Naive thymus-derived CD4-positive, alpha-beta T cell (primary cell): ENCODE results near the gene WDR64. TPM values are rescaled to one million over a fixed set of nuclear protein-coding genes. Genes with fewer than 3 reads are reported as not detected.

ENCODE experiments used
- ATAC-seq: fragments of 150-1000 bp; cut with Tn5 transposase; 2 replicates; pipeline ENCODE4 v1.10.0; 2021; ENCODE audit warnings: mild to moderate bottlenecking, moderate library complexity
- CTCF ChIA-PET: fragments of 350-600 bp; sonication (Branson Sonifier 250); formaldehyde crosslinking; loops from one replicate; lab custom pipeline; 2021; ENCODE audit warnings: antibody characterized with exemption; lab: Charles Lee
- POLR2A ChIA-PET: fragments of 350-600 bp; sonication (Branson Sonifier 250); formaldehyde crosslinking; loops from one replicate; lab custom pipeline; 2021; ENCODE audit warnings: antibody characterized with exemption, inconsistent platforms; lab: Charles Lee
- DNase-seq, 9 donors: peaks; one replicate each; pipeline versions ENCODE4 v3.0.0 to v3.0.0-alpha.2; 2020 to 2022; ENCODE audit warnings: mixed read lengths in 1 of 9
- H3K27ac ChIP-seq: one replicate; pipeline ENCODE4 v1.7.0; 2013; ENCODE audit warnings: mild to moderate bottlenecking, low read depth, low read length, moderate library complexity
- H3K27me3 ChIP-seq, 2 donors: one replicate each; pipeline ENCODE4 v1.7.0; 2013; ENCODE audit warnings: low read length in 2 of 2, mild to moderate bottlenecking in 2 of 2, moderate library complexity in 2 of 2; ENCODE audit not compliant: control insufficient read depth in 2 of 2, insufficient read depth in 2 of 2
- H3K36me3 ChIP-seq, 3 experiments: 1 replicate in 2 of 3; 2 replicates in 1 of 3; pipeline ENCODE4 v1.7.0; 2013; ENCODE audit warnings: low read length in 3 of 3, mild to moderate bottlenecking in 3 of 3, moderate library complexity in 1 of 3; ENCODE audit not compliant: insufficient read depth in 3 of 3, control insufficient read depth in 2 of 3
- H3K4me1 ChIP-seq, 2 donors: one replicate each; pipeline ENCODE4 v1.7.0; 2013; ENCODE audit warnings: low read length in 2 of 2, mild to moderate bottlenecking in 2 of 2, moderate library complexity in 1 of 2; ENCODE audit not compliant: control insufficient read depth in 2 of 2, insufficient read depth in 2 of 2
- H3K4me3 ChIP-seq: 2 replicates; pipeline ENCODE4 v1.7.0; 2013; ENCODE audit warnings: mild to moderate bottlenecking, low read length
- H3K9me3 ChIP-seq, 3 experiments: 1 replicate in 2 of 3; 2 replicates in 1 of 3; pipeline ENCODE4 v1.7.0; 2013; ENCODE audit warnings: low read length in 3 of 3; ENCODE audit not compliant: control insufficient read depth in 2 of 3
- H3K27ac Mint-ChIP-seq, 9 donors: one replicate each; pipeline ENCODE4 v1.8.0; 2020 to 2022; ENCODE audit warnings: mixed read lengths in 9 of 9, mild to moderate bottlenecking in 8 of 9, moderate library complexity in 5 of 9, inconsistent platforms in 2 of 9
- H3K27me3 Mint-ChIP-seq, 5 donors: one replicate each; pipeline ENCODE4 v1.8.0; 2021 to 2022; ENCODE audit warnings: mixed read lengths in 5 of 5, mild to moderate bottlenecking in 1 of 5
- H3K36me3 Mint-ChIP-seq, 5 donors: one replicate each; pipeline ENCODE4 v1.8.0; 2020 to 2022; ENCODE audit warnings: mixed read lengths in 5 of 5, mild to moderate bottlenecking in 3 of 5, inconsistent platforms in 1 of 5
- H3K4me1 Mint-ChIP-seq, 7 donors: one replicate each; pipeline ENCODE4 v1.8.0; 2020 to 2022; ENCODE audit warnings: mixed read lengths in 7 of 7, mild to moderate bottlenecking in 3 of 7, inconsistent platforms in 1 of 7
- H3K4me3 Mint-ChIP-seq, 10 donors: one replicate each; pipeline ENCODE4 v1.8.0; 2020 to 2022; ENCODE audit warnings: mild to moderate bottlenecking in 10 of 10, mixed read lengths in 10 of 10, moderate library complexity in 6 of 10, inconsistent platforms in 2 of 10
- H3K9me3 Mint-ChIP-seq, 11 donors: one replicate each; pipeline ENCODE4 v1.8.0; 2020 to 2022; ENCODE audit warnings: mixed read lengths in 11 of 11, mild to moderate bottlenecking in 4 of 11, inconsistent platforms in 1 of 11, moderate library complexity in 1 of 11
- intact Hi-C, 2 donors: fragments of 100-400 bp; cut with micrococcal nuclease; formaldehyde crosslinking; loops; one replicate each; pipeline ENCODE4 v1.15.1; 2023
- polyA plus RNA-seq, 2 donors: library from polyadenylated mRNA; unstranded; fragments of 300-500 nt; fragmentation: Illumina TruSeq; gene quantifications; one replicate each; pipeline ENCODE4 v1.2.3, GENCODE V29; 2021
- total RNA-seq, 6 experiments: library from RNA in 5 of 6; stranded (reverse) in 5 of 6; gene quantifications; 1 replicate in 5 of 6; 2 replicates in 1 of 6; pipeline ENCODE4 v1.2.3 and lab custom pipeline; 2021 to 2026

WDR64 gene
- total and polyA plus RNA-seq, 7 experiments from 2014 or later: 0.22 to 0.66 (median 0.49) TPM

DNA sequence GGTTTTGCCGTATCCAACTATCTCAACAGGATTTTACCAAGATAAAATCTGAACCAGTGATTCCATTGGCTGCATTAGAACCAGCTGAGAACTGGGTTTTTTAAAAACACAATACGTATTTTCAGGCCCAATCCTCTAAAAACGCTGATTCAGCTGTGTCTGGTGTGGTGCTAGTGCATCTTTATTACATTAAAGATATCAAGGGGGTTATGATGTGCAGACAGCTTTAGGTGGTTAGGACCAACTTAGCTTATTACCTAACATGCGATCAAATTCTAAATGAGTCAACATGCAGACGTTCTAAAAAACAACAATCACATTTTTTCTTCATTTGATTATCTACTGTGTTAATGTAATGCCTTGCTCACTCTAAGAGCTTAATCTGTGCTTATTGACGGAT is 163.9 kb downstream of the WDR64 start:
- Mint-ChIP-seq H3K36me3 (no peaks in the 10 kb centered on the region), H3K27ac (no peak overlapping the region), H3K4me1 (peaks cover 0 to 5% (median 0%) of the 10 kb centered on the region in 7 donors), H3K9me3 (no peaks in the 10 kb centered on the region), H3K4me3 (no peak overlapping the region), H3K27me3 (peaks cover 0 to 12% (median 0%) of the 10 kb centered on the region in 5 donors)
- Histone ChIP-seq H3K4me1 (no peaks in the 10 kb centered on the region), H3K9me3 (no peaks in the 10 kb centered on the region), H3K27me3 (no peaks in the 10 kb centered on the region), H3K36me3 (no peaks in the 10 kb centered on the region), H3K27ac (no peak overlapping the region), H3K4me3 (no peak overlapping the region)
- intact Hi-C loops: no loop called here
- POLR2A ChIA-PET: no interaction called here
- ATAC-seq: no peak
- DNase-seq: no peak
- CTCF ChIA-PET: no interaction called here

DNA sequence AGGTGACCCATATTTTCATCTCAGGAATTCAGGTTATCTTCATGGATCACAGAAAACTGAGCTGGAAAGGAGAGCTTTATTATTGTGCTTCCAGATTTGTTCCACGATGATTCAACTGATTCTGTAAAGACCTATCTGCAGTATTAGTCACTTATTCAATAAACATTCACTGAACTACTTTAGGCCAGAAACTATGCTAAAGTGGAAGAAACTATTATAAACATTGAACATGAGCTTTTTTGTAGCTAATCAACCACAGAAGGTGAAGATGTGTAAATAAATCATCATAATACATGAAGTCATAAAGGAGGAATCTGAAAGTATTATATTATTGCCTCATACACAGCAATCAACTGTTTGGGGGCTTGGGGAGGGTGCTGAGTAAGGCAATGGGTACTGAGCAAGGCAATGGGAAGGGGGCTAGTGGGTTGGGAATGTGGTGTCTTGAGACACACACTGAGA is 165.3 kb downstream of the WDR64 start:
- Mint-ChIP-seq H3K4me1 (peaks cover 0 to 3% (median 0%) of the 10 kb centered on the region in 7 donors), H3K4me3 (no peak overlapping the region), H3K36me3 (no peaks in the 10 kb centered on the region), H3K27me3 (peaks cover 0 to 10% (median 0%) of the 10 kb centered on the region in 5 donors), H3K27ac (peak overlapping the region in 1 of 9 donors; percentile 4), H3K9me3 (no peaks in the 10 kb centered on the region)
- Histone ChIP-seq H3K27ac (no peak overlapping the region), H3K36me3 (no peaks in the 10 kb centered on the region), H3K9me3 (no peaks in the 10 kb centered on the region), H3K27me3 (no peaks in the 10 kb centered on the region), H3K4me1 (no peaks in the 10 kb centered on the region), H3K4me3 (no peak overlapping the region)
- ATAC-seq: no peak
- intact Hi-C loops: no loop called here
- ChIA-PET CTCF (no interaction called here), POLR2A (no interaction called here)
- no peak for DNase-seq

DNA sequence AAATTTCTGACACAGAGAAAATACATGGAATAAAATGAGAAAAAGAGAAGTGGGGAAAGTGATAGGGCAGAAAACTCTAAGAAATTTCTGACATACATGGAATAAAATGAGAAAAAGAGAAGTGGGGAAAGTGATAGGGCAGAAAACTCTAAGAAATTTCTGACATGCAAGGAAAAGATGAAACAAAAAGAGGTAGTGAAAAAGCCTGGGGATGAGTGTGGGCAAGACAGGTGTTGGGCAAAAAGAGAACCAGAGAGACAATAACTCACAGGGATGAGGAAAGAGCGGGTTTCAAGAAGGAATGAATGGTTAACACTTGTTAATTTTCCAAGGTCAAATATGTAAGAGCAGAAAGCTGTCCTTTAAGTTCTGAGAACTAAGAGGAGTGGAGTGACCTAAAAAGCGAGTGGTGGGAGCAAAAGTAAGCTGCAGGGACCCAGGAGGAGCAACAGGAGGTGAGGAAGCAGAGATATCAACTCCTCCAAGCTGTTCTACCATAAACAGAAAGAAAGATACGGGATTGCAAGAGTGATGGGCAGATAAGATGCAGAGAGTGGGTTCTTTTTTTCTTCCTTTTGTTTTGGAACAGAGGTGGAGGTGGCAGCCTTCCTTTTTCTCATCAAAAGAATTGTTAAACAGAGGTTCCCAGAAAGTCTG is 166.0 kb downstream of the WDR64 start:
- peaks cover 0 to 3% (median 0%) of the 10 kb centered on the region in 7 donors for H3K4me1 Mint-ChIP-seq
- H3K27me3 Mint-ChIP-seq: peaks cover 0 to 10% (median 0%) of the 10 kb centered on the region in 5 donors
- DNase-seq (no peak), ATAC-seq (no peak)
- H3K36me3 ChIP-seq: no peaks in the 10 kb centered on the region
- no peak overlapping the region for H3K27ac Mint-ChIP-seq
- no peaks in the 10 kb centered on the region for H3K9me3 Mint-ChIP-seq
- ChIA-PET CTCF (no interaction called here), POLR2A (no interaction called here)
- H3K4me1 ChIP-seq: no peaks in the 10 kb centered on the region
- no peak overlapping the region for H3K4me3 ChIP-seq
- intact Hi-C loops: no loop called here
- H3K36me3 Mint-ChIP-seq: no peaks in the 10 kb centered on the region
- no peak overlapping the region for H3K4me3 Mint-ChIP-seq
- H3K9me3 ChIP-seq: no peaks in the 10 kb centered on the region
- no peak overlapping the region for H3K27ac ChIP-seq
- no peaks in the 10 kb centered on the region for H3K27me3 ChIP-seq

- H3K4me3 ChIP-seq: no peak overlapping the region
- Mint-ChIP-seq H3K9me3 (no peaks in the 10 kb centered on the region), H3K27me3 (peaks cover 0 to 9% (median 0%) of the 10 kb centered on the region in 5 donors), H3K4me3 (no peak overlapping the region), H3K4me1 (peaks cover 0 to 3% (median 0%) of the 10 kb centered on the region in 7 donors), H3K36me3 (no peaks in the 10 kb centered on the region), H3K27ac (no peak overlapping the region)
- DNase-seq: no peak
- H3K27me3 ChIP-seq: no peaks in the 10 kb centered on the region
- no peaks in the 10 kb centered on the region for H3K36me3 ChIP-seq
- ChIA-PET POLR2A (no interaction called here), CTCF (no interaction called here)
- ATAC-seq: no peak
- no peaks in the 10 kb centered on the region for H3K4me1 ChIP-seq
- no peak overlapping the region for H3K27ac ChIP-seq
- no peaks in the 10 kb centered on the region for H3K9me3 ChIP-seq
- intact Hi-C loops: no loop called here
Measured at GRCh38 chr1:241819340-241819866, 167.3 kb downstream of the WDR64 start.

GRCh38 chr1:241821363-241821762 is 169.3 kb downstream of the WDR64 start:
- intact Hi-C loops: no loop called here
- ATAC-seq: peak; percentile 42
- Mint-ChIP-seq H3K9me3 (no peaks in the 10 kb centered on the region), H3K4me3 (no peak overlapping the region), H3K4me1 (peaks cover 0 to 5% (median 0%) of the 10 kb centered on the region in 7 donors), H3K27ac (no peak overlapping the region), H3K36me3 (no peaks in the 10 kb centered on the region), H3K27me3 (peaks cover 0 to 7% (median 0%) of the 10 kb centered on the region in 5 donors)
- Histone ChIP-seq H3K36me3 (no peaks in the 10 kb centered on the region), H3K4me3 (no peak overlapping the region), H3K27ac (no peak overlapping the region), H3K27me3 (no peaks in the 10 kb centered on the region), H3K4me1 (no peaks in the 10 kb centered on the region), H3K9me3 (no peaks in the 10 kb centered on the region)
- POLR2A ChIA-PET: no interaction called here
- CTCF ChIA-PET: no interaction called here
- no peak for DNase-seq

- ChIA-PET POLR2A (no interaction called here), CTCF (no interaction called here)
- Mint-ChIP-seq H3K27ac (no peak overlapping the region), H3K4me1 (peaks cover 0 to 5% (median 0%) of the 10 kb centered on the region in 7 donors), H3K27me3 (no peaks in the 10 kb centered on the region), H3K4me3 (no peak overlapping the region), H3K36me3 (no peaks in the 10 kb centered on the region), H3K9me3 (no peaks in the 10 kb centered on the region)
- ATAC-seq (no peak), DNase-seq (no peak)
- Histone ChIP-seq H3K9me3 (no peaks in the 10 kb centered on the region), H3K36me3 (no peaks in the 10 kb centered on the region), H3K27me3 (no peaks in the 10 kb centered on the region), H3K4me3 (no peak overlapping the region), H3K4me1 (no peaks in the 10 kb centered on the region), H3K27ac (no peak overlapping the region)
- intact Hi-C loops: no loop called here
Measured at GRCh38 chr1:241822846-241823245, 170.8 kb downstream of the WDR64 start.

DNA sequence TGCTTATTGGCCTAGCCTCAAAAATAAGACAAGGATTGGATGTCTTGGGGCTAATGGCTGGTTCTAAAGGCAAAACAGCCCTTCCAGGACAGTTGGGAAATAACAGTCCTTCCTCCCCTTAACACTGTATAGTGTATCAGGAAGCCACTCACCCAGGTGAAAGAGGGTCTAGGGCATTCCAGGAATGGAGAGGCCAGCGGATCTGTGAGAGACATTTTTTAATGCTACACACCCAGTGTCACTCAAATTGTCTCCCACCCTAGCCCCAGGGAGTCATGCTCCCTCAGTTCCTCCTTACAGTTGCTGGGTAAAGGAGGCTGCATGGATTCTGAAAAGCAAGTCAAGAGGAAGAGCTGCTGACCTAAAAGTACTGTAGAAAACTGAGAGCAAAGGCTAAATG is 171.8 kb downstream of the WDR64 start:
- no peaks in the 10 kb centered on the region for H3K27me3 ChIP-seq
- H3K27ac ChIP-seq: no peak overlapping the region
- Mint-ChIP-seq H3K4me1 (peaks cover 0 to 1% (median 0%) of the 10 kb centered on the region in 7 donors), H3K4me3 (no peak overlapping the region), H3K36me3 (no peaks in the 10 kb centered on the region), H3K27me3 (peaks cover 0 to 4% (median 0%) of the 10 kb centered on the region in 5 donors), H3K9me3 (no peaks in the 10 kb centered on the region), H3K27ac (no peak overlapping the region)
- no peaks in the 10 kb centered on the region for H3K36me3 ChIP-seq
- DNase-seq (no peak), ATAC-seq (no peak)
- intact Hi-C loops: no loop called here
- H3K4me3 ChIP-seq: no peak overlapping the region
- CTCF ChIA-PET: no interaction called here
- no peaks in the 10 kb centered on the region for H3K9me3 ChIP-seq
- no peaks in the 10 kb centered on the region for H3K4me1 ChIP-seq
- POLR2A ChIA-PET: no interaction called here
